Measurements from ENCODE around the gene LRFN4. TPM values are rescaled to one million over a fixed set of nuclear protein-coding genes. Genes with fewer than 3 reads are reported as not detected.
"Not testable (repeated sequence)": the region's sequence is repeated elsewhere in the genome, so short reads cannot be mapped to it uniquely, and the experiment has no call there.

LRFN4 gene
- total RNA-seq, 6 donors from 2014 or later, result 11.4 to 29.0 (median 21.8) TPM

DNA sequence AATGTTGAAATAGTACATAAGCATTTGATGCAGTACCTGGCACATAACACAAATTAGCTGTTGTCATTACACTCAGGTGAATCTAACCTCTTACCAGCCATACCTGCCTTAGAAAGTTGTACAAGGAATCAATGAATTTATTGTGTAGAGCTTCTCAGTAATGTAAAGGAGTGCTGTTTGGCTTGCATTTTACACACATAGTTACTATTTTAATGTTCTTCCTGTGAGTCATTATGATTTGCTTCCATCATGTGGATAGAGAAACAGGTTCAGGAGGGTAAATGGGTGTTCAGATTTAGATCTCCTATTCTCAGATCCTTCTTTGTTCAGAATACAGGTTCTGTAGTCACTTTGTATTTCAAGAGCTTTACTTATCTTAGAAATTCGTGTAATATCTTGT is 41.2 kb upstream of the LRFN4 start:
- ATAC-seq (ENCODE audit: low FRiP score in 2 of 2) (no peak), DNase-seq (no peak)
- 73 to 77% methylated on average over 1 of the region's 1 CpG for WGBS, 2 donors
- Histone ChIP-seq H3K4me3 (no peak overlapping the region), H3K27ac (no peak overlapping the region), H3K9me3 (no peaks in the 10 kb centered on the region), H3K27me3 (no peaks in the 10 kb centered on the region), H3K4me1 (no peaks in the 10 kb centered on the region), H3K36me3 (no peaks in the 10 kb centered on the region)
- TF ChIP-seq, protein P1, sequence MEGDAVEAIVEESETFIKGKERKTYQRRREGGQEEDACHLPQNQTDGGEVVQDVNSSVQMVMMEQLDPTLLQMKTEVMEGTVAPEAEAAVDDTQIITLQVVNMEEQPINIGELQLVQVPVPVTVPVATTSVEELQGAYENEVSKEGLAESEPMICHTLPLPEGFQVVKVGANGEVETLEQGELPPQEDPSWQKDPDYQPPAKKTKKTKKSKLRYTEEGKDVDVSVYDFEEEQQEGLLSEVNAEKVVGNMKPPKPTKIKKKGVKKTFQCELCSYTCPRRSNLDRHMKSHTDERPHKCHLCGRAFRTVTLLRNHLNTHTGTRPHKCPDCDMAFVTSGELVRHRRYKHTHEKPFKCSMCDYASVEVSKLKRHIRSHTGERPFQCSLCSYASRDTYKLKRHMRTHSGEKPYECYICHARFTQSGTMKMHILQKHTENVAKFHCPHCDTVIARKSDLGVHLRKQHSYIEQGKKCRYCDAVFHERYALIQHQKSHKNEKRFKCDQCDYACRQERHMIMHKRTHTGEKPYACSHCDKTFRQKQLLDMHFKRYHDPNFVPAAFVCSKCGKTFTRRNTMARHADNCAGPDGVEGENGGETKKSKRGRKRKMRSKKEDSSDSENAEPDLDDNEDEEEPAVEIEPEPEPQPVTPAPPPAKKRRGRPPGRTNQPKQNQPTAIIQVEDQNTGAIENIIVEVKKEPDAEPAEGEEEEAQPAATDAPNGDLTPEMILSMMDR (IDR thresholded peaks at IDR 0.05), result no peak
- TF ChIP-seq POLR2AphosphoS5 (IDR thresholded peaks at IDR 0.05) (no peak), EP300 (IDR thresholded peaks at IDR 0.05) (no peak), POLR2A (IDR thresholded peaks at IDR 0.05) (no peak)

DNA sequence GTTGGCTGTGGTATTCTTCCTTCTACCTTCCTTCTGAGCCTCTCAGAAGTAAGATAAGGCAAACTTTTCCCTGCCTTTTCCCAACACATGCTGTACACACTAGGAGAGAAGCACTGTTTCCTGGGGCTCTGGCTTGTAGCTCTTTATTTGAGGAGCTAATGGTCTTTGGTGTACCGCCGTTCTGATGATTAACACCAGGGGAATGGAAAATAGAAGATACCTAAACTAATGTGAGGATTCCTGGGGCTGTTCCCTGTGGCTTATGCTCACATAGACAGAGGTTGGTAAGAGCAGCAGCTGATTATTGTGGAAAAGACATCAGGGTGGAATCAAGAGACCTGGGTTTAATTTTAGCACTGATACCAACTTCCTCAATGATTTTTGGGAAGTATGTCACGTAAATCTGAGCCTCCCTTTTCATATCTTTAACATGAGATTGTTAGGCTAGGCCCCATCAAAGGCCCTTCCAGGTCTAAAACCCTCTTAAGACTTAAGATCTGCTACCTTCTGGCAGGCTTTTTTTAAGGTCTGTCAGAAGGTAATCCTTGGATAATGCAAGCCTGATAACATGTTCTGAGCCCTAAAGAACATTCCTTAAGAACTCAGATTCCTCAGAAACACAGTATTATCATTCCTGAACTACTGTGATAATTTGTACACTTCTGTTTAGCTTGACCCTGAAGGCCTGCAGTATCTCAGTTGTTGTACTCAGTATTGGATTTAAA is 38.5 kb upstream of the LRFN4 start:
- Histone ChIP-seq H3K27ac (no peak overlapping the region), H3K36me3 (peaks cover 0 to 3% (median 0%) of the 10 kb centered on the region in 4 donors), H3K4me1 (no peaks in the 10 kb centered on the region), H3K9me3 (no peaks in the 10 kb centered on the region), H3K27me3 (no peaks in the 10 kb centered on the region), H3K4me3 (no peak overlapping the region)
- no peak for ATAC-seq (ENCODE audit: low FRiP score in 2 of 2)
- WGBS, 2 donors, result 86 to 89% methylated on average over 3 of the region's 3 CpGs
- TF ChIP-seq EP300 (IDR thresholded peaks at IDR 0.05) (no peak), POLR2A (IDR thresholded peaks at IDR 0.05) (no peak), POLR2AphosphoS5 (IDR thresholded peaks at IDR 0.05) (no peak)
- TF ChIP-seq, protein P1 (IDR thresholded peaks at IDR 0.05), result no peak
- no peak for DNase-seq

DNA sequence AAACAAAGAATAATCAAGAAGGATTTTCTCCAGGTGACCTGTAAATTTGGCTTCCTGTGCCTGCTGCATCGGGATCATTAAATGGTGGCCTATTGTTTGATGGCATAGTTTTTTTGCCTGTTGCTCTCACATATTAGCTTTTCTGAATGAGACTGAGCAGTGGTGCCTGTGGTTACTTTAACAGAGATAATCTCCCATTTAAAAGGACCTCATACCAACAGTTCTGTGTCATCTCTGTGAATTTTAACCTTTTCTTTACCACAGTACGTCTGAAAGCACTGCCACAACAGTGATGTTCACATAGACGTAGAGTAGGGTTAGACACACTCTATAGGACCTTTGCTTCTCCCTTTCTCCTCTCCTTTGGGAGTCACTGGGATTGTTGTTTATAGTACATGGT is 36.5 kb upstream of the LRFN4 start:
- DNase-seq, result no peak
- no peak overlapping the region for H3K4me3 ChIP-seq
- peaks cover 0 to 3% (median 0%) of the 10 kb centered on the region in 4 donors for H3K36me3 ChIP-seq
- no peak for ATAC-seq (ENCODE audit: low FRiP score in 2 of 2)
- H3K27me3 ChIP-seq, result no peaks in the 10 kb centered on the region
- H3K27ac ChIP-seq, result no peak overlapping the region
- H3K4me1 ChIP-seq, result no peaks in the 10 kb centered on the region
- TF ChIP-seq EP300 (IDR thresholded peaks at IDR 0.05) (no peak), POLR2A (IDR thresholded peaks at IDR 0.05) (no peak), POLR2AphosphoS5 (IDR thresholded peaks at IDR 0.05) (no peak)
- TF ChIP-seq, protein P1 (IDR thresholded peaks at IDR 0.05), result no peak
- H3K9me3 ChIP-seq, result no peaks in the 10 kb centered on the region
- WGBS, 2 donors, result 92 to 95% methylated on average over 3 of the region's 3 CpGs

DNA sequence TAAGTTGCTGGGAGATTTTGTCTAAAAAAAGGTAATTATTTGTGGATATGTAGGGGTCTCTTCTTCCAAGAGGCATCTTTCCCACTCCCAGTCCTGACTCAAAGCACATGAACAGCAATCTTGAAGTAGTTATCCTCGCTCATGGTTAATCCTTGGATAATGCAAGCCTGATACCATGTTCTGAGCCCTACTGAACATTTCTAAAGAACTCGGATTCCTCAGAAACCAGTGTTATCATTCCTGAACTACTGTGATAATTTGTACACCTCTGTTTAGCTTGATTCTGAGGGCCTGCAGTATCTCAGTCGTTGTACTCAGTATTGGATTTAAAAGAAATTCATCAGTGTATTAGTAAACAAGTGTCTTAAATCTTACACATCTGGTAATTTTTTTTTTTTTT is 36.0 kb upstream of the LRFN4 start:
- Histone ChIP-seq H3K27me3 (no peaks in the 10 kb centered on the region), H3K4me3 (no peak overlapping the region), H3K36me3 (peaks cover 0 to 3% (median 0%) of the 10 kb centered on the region in 4 donors), H3K4me1 (no peaks in the 10 kb centered on the region), H3K27ac (no peak overlapping the region), H3K9me3 (no peaks in the 10 kb centered on the region)
- DNase-seq (no peak), ATAC-seq (ENCODE audit: low FRiP score in 2 of 2) (no peak)
- TF ChIP-seq EP300 (IDR thresholded peaks at IDR 0.05) (no peak), POLR2A (IDR thresholded peaks at IDR 0.05) (no peak), POLR2AphosphoS5 (IDR thresholded peaks at IDR 0.05) (no peak)
- TF ChIP-seq, protein P1 (IDR thresholded peaks at IDR 0.05), result no peak
- 88 to 92% methylated on average over 3 of the region's 3 CpGs for WGBS, 2 donors

DNA sequence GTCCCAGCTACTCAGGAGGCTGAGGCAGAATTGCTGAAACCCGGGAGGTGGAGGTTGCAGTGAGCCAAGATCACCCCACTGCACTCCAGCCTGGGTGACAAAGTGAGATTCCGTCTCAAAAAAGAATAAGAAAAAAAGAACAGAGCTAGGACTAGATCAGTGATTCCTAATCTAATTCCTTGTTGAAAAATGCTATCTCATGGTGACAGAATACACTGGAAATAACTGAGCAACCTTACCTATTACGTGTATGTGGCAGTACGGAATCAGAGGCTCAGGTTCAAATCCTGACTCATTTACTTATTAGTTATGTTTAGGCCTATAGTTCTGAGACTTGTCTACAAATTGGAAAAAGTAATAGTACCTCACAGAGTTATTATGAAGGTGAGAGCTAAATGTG is 33.2 kb upstream of the LRFN4 start:
- Histone ChIP-seq H3K27ac (no peak overlapping the region), H3K9me3 (no peaks in the 10 kb centered on the region), H3K36me3 (peaks cover 0 to 3% (median 1%) of the 10 kb centered on the region in 4 donors), H3K4me1 (no peaks in the 10 kb centered on the region), H3K4me3 (no peak overlapping the region), H3K27me3 (no peaks in the 10 kb centered on the region)
- WGBS, 2 donors, result 90 to 94% methylated on average over 4 of the region's 4 CpGs
- DNase-seq, result no peak
- TF ChIP-seq, protein P1 (IDR thresholded peaks at IDR 0.05), result no peak
- TF ChIP-seq POLR2A (IDR thresholded peaks at IDR 0.05) (no peak), EP300 (IDR thresholded peaks at IDR 0.05) (no peak), POLR2AphosphoS5 (IDR thresholded peaks at IDR 0.05) (no peak)
- ATAC-seq (ENCODE audit: low FRiP score in 2 of 2), result no peak

DNA sequence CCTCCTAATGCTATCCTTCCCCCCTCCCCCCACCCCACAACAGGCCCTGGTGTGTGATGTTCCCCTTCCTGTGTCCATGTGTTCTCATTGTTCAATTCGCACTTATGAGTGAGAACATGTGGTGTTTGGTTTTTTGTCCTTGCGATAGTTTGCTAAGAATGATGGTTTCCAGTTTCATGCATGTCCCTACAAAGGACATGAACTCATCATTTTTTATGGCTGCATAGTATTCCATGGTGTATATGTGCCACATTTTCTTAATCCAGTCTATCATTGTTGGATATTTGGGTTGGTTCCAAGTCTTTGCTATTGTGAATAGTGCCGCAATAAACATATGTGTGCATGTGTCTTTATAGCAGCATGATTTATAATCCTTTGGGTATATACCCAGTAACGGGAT is 32.3 kb upstream of the LRFN4 start:
- H3K27ac ChIP-seq; H3K9me3 ChIP-seq; H3K4me1 ChIP-seq; ATAC-seq (ENCODE audit: low FRiP score in 2 of 2); H3K27me3 ChIP-seq; DNase-seq; H3K4me3 ChIP-seq; H3K36me3 ChIP-seq: not testable (repeated sequence)
- whole genome bisulfite sequencing, 2 donors, result 97 to 100% methylated on average over 3 to 4 of the region's 4 CpGs

All from upper lobe of left lung (tissue), 6 donors.